Transverse colon (tissue), 4 donors: ENCODE measurements around the gene SDR39U1. TPM values are rescaled to one million over a fixed set of nuclear protein-coding genes. Genes with fewer than 3 reads are reported as not detected.

Experiments
- DNase-seq: peaks from one replicate; pipeline ENCODE4 v3.0.0-alpha.2; 2019
- H3K27ac ChIP-seq, 4 donors: fragments of 200-600 bp; sonication (generic); 2 replicates each; pipeline ENCODE4 v1.5.1; 2016 to 2018; ENCODE audit warnings: inconsistent platforms in 4 of 4
- H3K27me3 ChIP-seq: fragments of 200-600 bp; sonication (generic); 2 replicates; pipeline ENCODE4 v1.5.1; 2017; ENCODE audit warnings: inconsistent platforms
- H3K36me3 ChIP-seq, 4 donors: fragments of 200-600 bp; sonication (generic); 2 replicates each; pipeline ENCODE4 v1.5.1; 2017 to 2019; ENCODE audit warnings: inconsistent platforms in 4 of 4
- H3K4me1 ChIP-seq, 4 donors: fragments of 200-600 bp; sonication (generic); 2 replicates each; pipeline ENCODE4 v1.5.1; 2017 to 2020; ENCODE audit warnings: inconsistent platforms in 4 of 4
- H3K4me3 ChIP-seq, 4 donors: fragments of 200-600 bp; sonication (generic); 1 replicate in 1 of 4; 2 replicates in 3 of 4; pipeline versions ENCODE4 v1.5.1 to v1.6.1; 2017 to 2019; ENCODE audit warnings: inconsistent platforms in 4 of 4
- H3K9me3 ChIP-seq, 2 donors: fragments of 200-600 bp; sonication (generic); 2 replicates each; pipeline ENCODE4 v1.5.1; 2017 to 2019; ENCODE audit warnings: inconsistent platforms in 2 of 2
- EP300 ChIP-seq: sonication (generic); formaldehyde crosslinking; IDR thresholded peaks from one replicate; pipeline ENCODE4 v1.6.1; 2017; ENCODE audit warnings: antibody characterized with exemption, low read depth
- POLR2A ChIP-seq: fragments of 450-650 bp; IDR thresholded peaks from one replicate; pipeline ENCODE4 v1.6.1; 2016; ENCODE audit warnings: antibody characterized with exemption, mild to moderate bottlenecking, moderate library complexity
- POLR2AphosphoS5 ChIP-seq, 3 donors: sonication (generic); formaldehyde crosslinking; IDR thresholded peaks; one replicate each; pipeline ENCODE4 v1.6.1; 2016; ENCODE audit warnings: antibody characterized with exemption in 3 of 3
- WGBS, 2 donors: methylation state at CpG; one replicate each; pipeline ENCODE4 v1.1.5; 2018; ENCODE audit warnings: low coverage in 1 of 2; 5-methylcytosine and 5-hydroxymethylcytosine counted together
- in situ Hi-C, 4 donors: fragments of 200-750 bp; cut with MboI; loops; one replicate each; pipeline versions ENCODE4 v1.15.0 to v1.15.1; 2017; ENCODE audit warnings: low sequenced_read_pairs in 3 of 4, low pct_ligation_motif_present in 1 of 4, low pct_unique_long_range_greater_than_20kb in 1 of 4
- intact Hi-C: fragments of 100-400 bp; cut with DNase I; formaldehyde crosslinking; loops from one replicate; pipeline ENCODE4 v1.15.1; 2023; ENCODE audit warnings: low total_unique reads
- total RNA-seq, 4 donors: library from RNA; depleted of rRNA; stranded (reverse); fragments of >200 nt; gene quantifications; one replicate each; pipeline ENCODE4 v1.1.0, GENCODE V29; 2016
- TF ChIP-seq, protein P1 (sequence below), 5 experiments: fragments of 200-600 bp in 3 of 5; fragments of 450-650 bp in 2 of 5; sonication (generic) in 3 of 5; IDR thresholded peaks; 1 replicate in 2 of 5; 2 replicates in 3 of 5; pipeline ENCODE4 v1.5.1; 2016 to 2017; ENCODE audit warnings: antibody characterized with exemption in 5 of 5, inconsistent platforms in 3 of 5, mild to moderate bottlenecking in 2 of 5, moderate library complexity in 1 of 5

SDR39U1 gene
- total RNA-seq, 4 donors from 2014 or later = 18.3 to 202 (median 39.3) TPM

- no peak overlapping the region for H3K4me3 ChIP-seq
- 95 to 100% methylated on average over 3 of the region's 3 CpGs for WGBS, 2 donors
- no peaks in the 10 kb centered on the region for H3K4me1 ChIP-seq
- in situ Hi-C loops (no loop called here), intact Hi-C loops (no loop called here)
- TF ChIP-seq EP300 = no peak
- TF ChIP-seq POLR2AphosphoS5 (IDR thresholded peaks at IDR 0.05) = no peak
- TF ChIP-seq, protein P1, sequence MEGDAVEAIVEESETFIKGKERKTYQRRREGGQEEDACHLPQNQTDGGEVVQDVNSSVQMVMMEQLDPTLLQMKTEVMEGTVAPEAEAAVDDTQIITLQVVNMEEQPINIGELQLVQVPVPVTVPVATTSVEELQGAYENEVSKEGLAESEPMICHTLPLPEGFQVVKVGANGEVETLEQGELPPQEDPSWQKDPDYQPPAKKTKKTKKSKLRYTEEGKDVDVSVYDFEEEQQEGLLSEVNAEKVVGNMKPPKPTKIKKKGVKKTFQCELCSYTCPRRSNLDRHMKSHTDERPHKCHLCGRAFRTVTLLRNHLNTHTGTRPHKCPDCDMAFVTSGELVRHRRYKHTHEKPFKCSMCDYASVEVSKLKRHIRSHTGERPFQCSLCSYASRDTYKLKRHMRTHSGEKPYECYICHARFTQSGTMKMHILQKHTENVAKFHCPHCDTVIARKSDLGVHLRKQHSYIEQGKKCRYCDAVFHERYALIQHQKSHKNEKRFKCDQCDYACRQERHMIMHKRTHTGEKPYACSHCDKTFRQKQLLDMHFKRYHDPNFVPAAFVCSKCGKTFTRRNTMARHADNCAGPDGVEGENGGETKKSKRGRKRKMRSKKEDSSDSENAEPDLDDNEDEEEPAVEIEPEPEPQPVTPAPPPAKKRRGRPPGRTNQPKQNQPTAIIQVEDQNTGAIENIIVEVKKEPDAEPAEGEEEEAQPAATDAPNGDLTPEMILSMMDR (IDR thresholded peaks at IDR 0.05) = no peak
- no peak for DNase-seq
- H3K36me3 ChIP-seq = no peaks in the 10 kb centered on the region
- H3K27ac ChIP-seq = no peak overlapping the region
- H3K27me3 ChIP-seq = no peaks in the 10 kb centered on the region
- no peaks in the 10 kb centered on the region for H3K9me3 ChIP-seq
Observed at GRCh38 chr14:24465805-24466204, 23.2 kb upstream of the SDR39U1 start.

GRCh38 chr14:24465368-24465767, 22.8 kb upstream of the SDR39U1 start:
- in situ Hi-C loops (no loop called here), intact Hi-C loops (no loop called here)
- no peak overlapping the region for H3K27ac ChIP-seq
- TF ChIP-seq, protein P1 (IDR thresholded peaks at IDR 0.05) = no peak
- TF ChIP-seq EP300 (no peak), POLR2A (no peak), POLR2AphosphoS5 (IDR thresholded peaks at IDR 0.05) (no peak)
- no peaks in the 10 kb centered on the region for H3K36me3 ChIP-seq
- DNase-seq = no peak
- 94 to 100% methylated on average over 2 to 3 of the region's 3 CpGs for WGBS, 2 donors
- no peaks in the 10 kb centered on the region for H3K27me3 ChIP-seq
- no peak overlapping the region for H3K4me3 ChIP-seq
- H3K4me1 ChIP-seq = no peaks in the 10 kb centered on the region
- no peaks in the 10 kb centered on the region for H3K9me3 ChIP-seq

GRCh38 chr14:24463884-24464785, 21.6 kb upstream of the SDR39U1 start:
- intact Hi-C loops = no loop called here
- no peaks in the 10 kb centered on the region for H3K27me3 ChIP-seq
- H3K36me3 ChIP-seq = no peaks in the 10 kb centered on the region
- WGBS, 2 donors = 59 to 67% methylated on average over 4 of the region's 4 CpGs
- TF ChIP-seq POLR2A (no peak), EP300 (no peak), POLR2AphosphoS5 (IDR thresholded peaks at IDR 0.05) (no peak)
- TF ChIP-seq, protein P1 (IDR thresholded peaks at IDR 0.05) = no peak
- no peaks in the 10 kb centered on the region for H3K9me3 ChIP-seq
- H3K4me3 ChIP-seq = no peak overlapping the region
- H3K27ac ChIP-seq = no peak overlapping the region
- in situ Hi-C loops = no loop called here
- DNase-seq = no peak
- H3K4me1 ChIP-seq = no peaks in the 10 kb centered on the region

DNA sequence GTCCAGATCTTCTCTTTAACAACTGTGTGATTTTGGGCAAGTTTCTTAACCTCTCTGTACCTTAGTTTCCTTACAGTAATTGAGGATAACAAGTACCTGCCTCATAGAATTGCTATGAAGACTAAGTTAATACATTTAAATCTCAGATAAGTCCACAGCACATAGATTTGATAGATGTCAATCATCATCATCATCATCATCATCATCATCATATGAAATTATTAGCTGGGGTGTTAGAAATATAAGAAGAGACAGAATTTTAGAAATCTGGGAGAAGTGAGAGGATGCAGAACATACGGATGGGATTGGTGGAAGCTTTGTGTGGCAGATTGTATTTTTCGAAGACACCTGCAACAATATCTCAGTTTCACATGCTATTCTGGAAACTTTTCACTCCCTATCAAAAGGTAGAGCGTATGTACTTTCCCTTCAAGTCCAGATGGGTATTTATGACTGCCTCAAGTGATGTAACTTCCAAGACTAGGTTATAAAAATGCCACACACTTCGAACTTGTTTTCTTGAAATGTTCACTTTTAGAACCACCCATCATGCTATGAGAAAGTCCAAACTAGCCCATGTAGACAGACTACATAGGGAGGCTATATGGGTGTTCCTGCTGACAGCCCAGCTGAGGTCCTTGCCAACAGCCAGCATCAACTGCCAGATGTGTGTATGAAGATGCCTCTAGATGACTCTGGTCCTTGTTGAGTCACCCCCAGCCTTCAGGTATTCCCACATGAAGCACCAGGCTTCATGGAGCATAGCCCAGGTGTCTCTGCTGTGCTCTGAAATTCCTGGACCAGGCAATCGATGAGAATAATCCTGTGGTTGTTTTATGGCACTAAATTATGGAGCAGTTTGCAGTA, 20.7 kb upstream of the SDR39U1 start:
- Histone ChIP-seq H3K27ac (no peak overlapping the region), H3K27me3 (no peaks in the 10 kb centered on the region), H3K36me3 (no peaks in the 10 kb centered on the region), H3K4me3 (no peak overlapping the region), H3K4me1 (no peaks in the 10 kb centered on the region), H3K9me3 (no peaks in the 10 kb centered on the region)
- TF ChIP-seq POLR2A (no peak), POLR2AphosphoS5 (IDR thresholded peaks at IDR 0.05) (no peak), EP300 (no peak)
- TF ChIP-seq, protein P1 (IDR thresholded peaks at IDR 0.05) = no peak
- no peak for DNase-seq
- WGBS, 2 donors = 50 to 55% methylated on average over 1 to 5 of the region's 5 CpGs
- intact Hi-C loops = no loop called here
- in situ Hi-C loops = no loop called here
